GM19043 (cell line): ENCODE results near the gene NACC1.
"Not testable (repeated sequence)": the region's sequence is repeated elsewhere in the genome, so short reads cannot be mapped to it uniquely, and the experiment has no call there.

Source experiments
- ATAC-seq: cut with Tn5 transposase; IDR thresholded peaks from one replicate; pipeline ENCODE4 v1.9.1; 2021; ENCODE audit warnings: low read depth; ENCODE audit not compliant: unreplicated experiment

Gene NACC1

GRCh38 chr19:13160557-13160956, 42.5 kb downstream of the NACC1 start:
- ATAC-seq, result no peak

GRCh38 chr19:13162724-13163608, 44.9 kb downstream of the NACC1 start:
- no peak for ATAC-seq

DNA sequence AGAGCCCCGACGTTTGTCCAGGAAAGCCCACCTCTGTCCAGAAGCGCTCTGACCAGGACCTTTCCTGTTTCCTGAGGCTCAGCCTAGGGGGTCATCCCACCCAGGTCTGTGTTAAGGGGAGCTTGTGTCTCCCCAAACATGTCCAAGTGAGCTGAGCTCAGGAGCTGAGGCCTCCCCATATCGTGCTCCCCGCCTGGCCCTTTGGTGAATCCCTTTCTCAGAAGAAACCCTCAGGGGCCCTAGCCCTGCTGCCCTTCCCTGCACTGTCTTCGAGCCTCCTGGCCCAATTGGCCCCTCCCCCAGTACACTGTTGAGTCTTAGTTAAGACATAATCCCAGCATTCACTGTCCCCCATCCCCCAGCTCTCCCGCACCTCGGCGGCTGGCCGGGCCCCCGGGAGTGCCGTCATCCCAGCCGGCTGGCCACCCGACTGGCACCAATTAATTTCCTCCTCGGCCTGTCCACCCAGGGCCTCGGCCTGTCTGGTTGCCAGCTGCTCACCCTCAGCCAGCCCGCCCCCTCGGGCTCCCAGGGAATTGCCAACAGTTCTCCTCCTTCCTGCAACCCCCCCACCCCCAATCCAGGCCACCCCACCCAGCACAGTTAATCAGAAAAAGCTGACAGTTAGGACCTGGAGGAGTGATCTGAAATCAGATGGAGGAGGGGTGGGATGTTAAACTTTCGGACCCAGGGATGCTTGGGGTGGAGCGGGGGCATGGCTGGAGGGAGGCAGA, 45.7 kb downstream of the NACC1 start:
- ATAC-seq, result no peak

GRCh38 chr19:13164343-13165161, 46.5 kb downstream of the NACC1 start:
- no peak for ATAC-seq

DNA sequence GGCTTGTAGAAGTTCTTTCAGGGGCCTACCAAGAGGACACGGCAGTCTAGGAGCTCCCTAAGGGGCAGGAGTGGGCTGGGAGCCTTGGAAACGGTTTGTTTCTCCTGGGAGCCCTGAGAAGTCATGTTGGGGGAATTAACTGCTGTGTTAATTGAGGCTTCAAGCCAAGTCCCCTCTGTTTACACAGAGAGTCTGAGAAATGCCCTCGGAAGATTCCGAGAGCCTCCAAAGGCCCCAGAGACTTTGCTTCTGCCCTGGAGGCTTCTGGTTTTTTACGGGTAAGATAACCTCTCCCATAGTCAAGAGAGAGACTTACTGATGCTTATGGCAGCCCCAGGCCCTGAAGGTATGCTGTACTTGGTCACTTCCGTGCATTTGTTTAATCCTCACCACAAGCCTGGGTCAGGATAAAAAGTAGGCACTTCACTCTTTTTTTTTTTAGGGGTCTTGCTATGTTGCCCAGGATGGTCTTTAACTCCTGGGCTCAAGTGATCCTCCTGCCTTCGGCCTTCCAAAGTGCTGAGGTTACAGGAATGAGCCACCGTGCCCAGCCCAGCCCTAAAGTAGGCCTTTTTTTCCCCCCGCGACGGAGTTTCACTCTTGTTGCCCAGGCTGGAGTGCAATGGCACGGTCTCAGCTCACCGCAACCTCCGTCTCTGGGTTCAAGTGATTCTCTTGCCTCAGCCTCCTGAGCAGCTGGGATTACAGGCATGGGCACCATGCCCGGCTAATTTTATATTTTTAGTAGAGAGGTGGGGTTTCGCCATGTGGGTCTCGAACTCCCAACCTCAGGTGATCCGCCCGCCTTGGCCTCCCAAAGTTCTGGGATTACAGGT, 47.3 kb downstream of the NACC1 start:
- ATAC-seq, result no peak

DNA sequence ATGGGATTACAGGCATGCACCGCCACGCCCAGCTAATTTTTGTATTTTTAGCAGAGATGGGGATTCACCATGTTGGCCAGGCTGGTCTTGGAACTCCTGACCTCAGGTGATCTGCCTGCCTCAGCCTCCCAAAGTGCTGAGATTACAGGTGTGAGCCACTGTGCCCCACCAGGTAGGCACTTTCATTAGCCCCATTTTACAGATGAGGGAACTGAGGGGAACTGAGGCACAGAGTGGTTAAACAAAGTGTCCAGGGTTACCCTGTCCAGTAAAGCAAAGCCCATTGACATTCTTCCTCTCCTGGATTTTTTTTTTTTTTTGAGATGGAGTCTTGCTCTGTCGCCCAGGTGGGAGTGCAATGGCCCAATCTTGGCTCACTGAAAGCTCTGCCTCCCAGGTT, 48.1 kb downstream of the NACC1 start:
- not testable (repeated sequence) for ATAC-seq

DNA sequence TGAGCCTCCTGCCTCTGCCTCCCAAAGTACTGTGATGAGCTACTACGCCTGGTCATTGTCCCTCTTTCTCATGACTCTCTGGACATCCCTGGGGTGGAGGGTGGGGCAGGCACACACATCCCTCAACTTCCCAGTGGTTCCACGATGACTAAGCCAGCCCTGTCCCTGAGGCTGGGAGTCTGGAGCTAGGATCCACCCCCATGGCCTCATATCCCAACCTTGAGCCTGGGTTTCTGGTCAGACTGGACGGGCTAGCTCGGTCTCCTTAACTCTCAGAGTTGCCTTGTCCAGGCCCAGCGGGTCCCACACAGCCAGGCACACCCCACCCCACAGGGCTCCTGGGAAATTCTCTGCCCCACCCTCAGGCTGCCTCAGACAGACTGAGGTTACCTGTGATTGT, 51.7 kb downstream of the NACC1 start:
- ATAC-seq, result no peak

- ATAC-seq, result no peak
These were observed 53.1 kb downstream of the NACC1 start for GRCh38 chr19:13171146-13171545.

- no peak for ATAC-seq
These were observed 54.5 kb downstream of the NACC1 start for GRCh38 chr19:13172346-13173138.

DNA sequence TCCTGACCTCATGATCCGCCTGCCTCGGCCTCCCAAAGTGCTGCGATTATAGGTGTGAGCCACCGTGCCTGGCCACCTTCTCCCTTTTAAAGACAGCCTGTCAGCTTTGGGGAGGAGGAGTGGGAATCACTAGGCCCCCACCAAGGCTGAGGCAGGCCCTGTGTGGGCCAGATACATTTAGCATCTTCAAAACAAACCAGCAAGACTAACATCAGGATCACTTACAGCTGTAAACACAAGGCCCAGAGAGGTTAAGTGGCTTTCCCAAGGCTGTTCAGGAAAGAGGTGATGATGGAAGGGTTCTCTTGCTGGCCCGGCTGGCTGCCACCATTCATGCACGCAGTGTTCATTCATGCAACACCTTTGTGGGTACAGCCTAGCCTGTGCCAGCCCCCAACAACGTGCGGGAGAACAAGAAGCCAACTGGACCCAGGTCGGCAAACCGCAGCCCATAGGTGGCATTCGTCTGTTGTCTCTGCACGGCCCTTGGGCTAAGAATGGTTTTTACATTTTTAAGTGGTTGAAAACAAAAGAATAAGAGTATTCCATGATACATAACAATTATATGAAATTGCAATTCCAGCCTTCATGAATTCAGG, 55.2 kb downstream of the NACC1 start:
- ATAC-seq, result no peak

DNA sequence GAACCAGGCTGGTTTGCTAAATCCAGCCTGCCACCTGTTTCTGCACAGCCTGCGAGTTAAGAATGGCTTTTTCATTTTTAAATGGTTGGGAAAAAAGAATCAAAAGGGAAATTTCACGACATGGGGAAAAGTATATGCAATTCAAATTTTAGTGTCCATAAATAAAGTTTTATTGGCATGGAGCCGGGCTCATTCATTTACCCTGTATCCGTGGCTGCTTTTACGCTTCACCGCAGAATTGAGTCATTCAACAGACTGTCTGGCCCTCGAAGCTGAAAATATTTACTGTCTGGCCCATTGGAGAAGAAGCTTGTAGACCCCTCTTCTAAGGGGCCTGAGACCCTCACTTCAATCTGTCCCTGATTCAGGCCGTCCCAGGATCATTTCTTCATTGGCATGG, 58.3 kb downstream of the NACC1 start:
- ATAC-seq, result no peak

DNA sequence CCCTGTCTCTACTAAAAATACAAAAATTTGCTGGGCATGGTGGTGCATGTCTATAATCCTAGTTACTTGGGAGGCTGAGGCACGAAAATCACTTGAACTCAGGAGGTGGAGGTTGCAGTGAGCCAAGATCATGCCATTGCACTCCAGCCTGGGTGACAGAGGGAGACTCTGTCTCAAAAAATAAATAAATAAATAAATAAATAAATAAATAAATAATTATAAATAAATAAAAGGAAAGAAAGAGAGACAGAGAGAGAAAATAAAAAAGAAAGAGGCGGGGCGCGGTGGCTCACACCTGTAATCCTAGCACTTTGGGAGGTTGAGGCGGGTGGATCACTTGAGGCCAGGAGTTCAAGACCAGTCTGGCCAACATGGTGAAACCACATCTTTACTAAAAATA, 59.5 kb downstream of the NACC1 start:
- ATAC-seq, result not testable (repeated sequence)

GRCh38 chr19:13178291-13178690, 60.2 kb downstream of the NACC1 start:
- not testable (repeated sequence) for ATAC-seq

DNA sequence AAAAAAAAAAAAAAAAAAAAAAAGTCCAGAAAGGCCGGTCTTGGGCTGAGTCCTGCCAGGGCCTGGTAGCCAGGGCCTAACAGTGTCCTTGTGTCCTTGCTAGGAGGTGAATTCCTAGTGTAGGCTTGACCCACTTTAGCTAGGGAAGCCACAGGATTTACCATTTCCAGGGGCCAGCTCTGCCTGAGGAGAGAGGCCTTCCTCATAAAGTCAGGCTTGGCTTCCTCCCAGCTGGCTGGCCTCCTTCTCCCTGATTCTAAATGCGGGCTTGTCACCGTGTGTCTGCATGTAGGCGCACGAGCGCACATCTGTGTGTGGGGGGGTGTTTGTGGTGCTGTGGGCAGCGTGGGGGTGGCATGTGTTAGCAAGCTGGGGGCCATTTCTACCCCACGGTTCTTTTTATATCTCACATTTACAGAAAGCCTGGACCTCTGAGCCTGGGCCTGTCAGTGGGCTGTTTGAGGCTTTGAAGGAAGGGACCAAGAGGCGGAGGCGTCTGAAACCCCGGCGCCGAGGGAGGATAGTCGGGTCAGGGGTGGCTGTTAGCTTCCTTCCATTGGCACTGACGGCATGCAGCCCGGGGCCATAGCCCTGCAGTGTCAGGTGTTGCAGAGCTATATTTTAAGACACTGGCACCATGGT, 63.8 kb downstream of the NACC1 start:
- no peak for ATAC-seq

- not testable (repeated sequence) for ATAC-seq
These were observed 66.9 kb downstream of the NACC1 start for GRCh38 chr19:13184926-13185325.

GRCh38 chr19:13185763-13186657, 67.9 kb downstream of the NACC1 start:
- ATAC-seq, result not testable (repeated sequence)

DNA sequence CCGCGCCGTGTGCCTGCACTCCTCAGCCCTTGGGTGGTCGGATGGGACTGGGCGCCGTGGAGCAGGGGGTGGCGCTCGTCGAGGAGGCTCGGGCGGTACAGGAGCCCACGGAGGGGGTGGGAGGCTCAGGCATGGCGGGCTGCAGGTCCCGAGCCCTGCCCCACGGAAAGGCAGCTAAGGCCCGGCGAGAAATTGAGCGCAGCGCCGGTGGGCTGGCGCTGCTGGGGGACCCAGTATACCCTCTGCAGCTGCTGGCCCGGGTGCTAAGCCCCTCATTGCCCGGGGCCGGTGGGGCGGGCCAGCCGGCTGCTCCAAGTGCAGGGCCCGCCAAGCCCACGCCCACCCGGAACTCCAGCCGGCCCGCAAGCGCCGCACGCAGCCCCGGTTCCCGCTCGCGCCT, 68.6 kb downstream of the NACC1 start:
- ATAC-seq, result not testable (repeated sequence)
